AG04450 (cell line): Measurements from ENCODE around the gene PPP1R13B. TPM values are rescaled to one million over a fixed set of nuclear protein-coding genes. Genes with fewer than 3 reads are reported as not detected.
"Not testable (repeated sequence)": the region's sequence is repeated elsewhere in the genome, so short reads cannot be mapped to it uniquely, and the experiment has no call there.

ENCODE experiments used
- CTCF ChIA-PET: fragments of 300-600, 350-600 bp; formaldehyde crosslinking; extraction: SDS; loops from one replicate; lab custom pipeline; 2022; ENCODE audit warnings: antibody characterized with exemption, inconsistent platforms; lab: Charles Lee
- POLR2A ChIA-PET: fragments of 350-600 bp; formaldehyde crosslinking; extraction: SDS; loops from one replicate; lab custom pipeline; 2021; ENCODE audit warnings: antibody characterized with exemption, inconsistent platforms; lab: Yijun Ruan, JAX
- DNase-seq: peaks from one replicate; pipeline ENCODE4 v3.0.0-alpha.2; 2011; ENCODE audit warnings: low read depth, low spot score
- H3K27ac ChIP-seq: one replicate; pipeline ENCODE4 v1.5.1; 2012; ENCODE audit warnings: low read depth, low read length, control low read depth
- H3K27me3 ChIP-seq: one replicate; pipeline ENCODE4 v1.6.0; 2012; ENCODE audit warnings: low read length; ENCODE audit not compliant: control insufficient read depth, insufficient read depth
- H3K4me3 ChIP-seq: 2 replicates; pipeline ENCODE4 v1.5.1; 2011; ENCODE audit warnings: mild to moderate bottlenecking, low read depth, low read length, control low read depth
- H3K9me3 ChIP-seq: 2 replicates; pipeline ENCODE4 v1.5.1; 2012; ENCODE audit warnings: low read length; ENCODE audit not compliant: control insufficient read depth, insufficient read depth
- polyA plus RNA-seq: library from polyadenylated mRNA; depleted of rRNA; stranded (reverse); fragments of >200 nt; gene quantifications from 2 replicates; pipeline ENCODE4 v1.2.3, GENCODE V29; 2011
- TF ChIP-seq, protein P1 (sequence below): IDR thresholded peaks from 2 replicates; pipeline ENCODE4 v1.5.1; 2011; ENCODE audit warnings: low read depth, low read length, control low read depth, inconsistent platforms

The PPP1R13B gene
- polyA plus RNA-seq, 1 experiment: 0.62 TPM

DNA sequence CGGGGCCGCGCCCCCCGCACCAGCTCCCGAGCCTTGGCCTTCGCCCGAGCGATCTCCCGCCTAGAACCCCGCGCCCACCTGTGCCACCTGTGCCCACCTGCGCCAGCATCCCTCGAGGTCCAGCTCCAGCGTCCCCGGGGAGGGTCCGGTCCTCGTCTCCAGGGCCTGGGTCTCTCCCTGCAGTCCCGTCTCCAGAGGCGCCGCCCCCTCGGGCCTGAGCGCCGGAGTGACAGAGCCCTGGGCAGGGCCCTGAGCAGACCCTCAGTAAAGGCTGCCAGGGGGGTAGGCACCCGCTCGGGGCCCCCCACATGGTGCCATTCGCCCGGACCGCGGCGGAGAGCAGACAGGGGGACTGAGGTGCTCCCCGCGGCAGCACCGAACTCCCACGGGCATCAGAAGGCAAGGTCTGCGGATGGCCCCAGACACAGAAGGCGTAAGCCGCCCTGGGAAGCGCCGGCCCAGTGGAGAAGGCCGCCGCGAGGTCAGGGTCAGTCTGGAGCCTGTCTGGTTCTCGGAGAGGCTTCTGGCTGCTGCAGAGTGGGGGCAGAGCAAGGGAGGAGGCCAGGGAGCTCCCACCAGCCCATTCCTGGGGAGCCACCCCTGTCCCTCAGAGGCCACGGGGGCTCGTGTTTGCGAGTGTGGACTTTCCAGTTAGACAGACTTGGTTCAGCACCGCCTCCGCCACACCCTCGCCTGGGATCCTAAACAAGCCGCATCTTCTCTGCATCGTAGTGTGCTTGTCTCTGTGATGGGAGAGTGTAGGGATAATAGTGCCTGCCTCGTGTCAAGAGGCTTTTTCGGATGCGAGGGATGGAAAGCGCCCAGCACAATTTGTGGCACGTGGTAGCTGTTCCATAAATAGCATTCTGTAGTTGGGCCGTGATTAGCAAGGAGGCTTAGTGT is 1.1 kb upstream of the PPP1R13B start:
- ChIA-PET CTCF (interaction anchor here (1.1 kb wide), 1 partner anchor 38 kb away, joined by 3 read pairs; no protein-coding TSS in a partner anchor), POLR2A (interaction anchor here (1.1 kb wide), 1 partner anchor 32 kb away, joined by 5 read pairs; no protein-coding TSS in a partner anchor)
- Histone ChIP-seq H3K9me3 (no peaks in the 10 kb centered on the region), H3K4me3 (peak overlapping the region; percentile 59), H3K27ac (no peak overlapping the region), H3K27me3 (peaks cover 37% of the 10 kb centered on the region)
- TF ChIP-seq, protein P1, sequence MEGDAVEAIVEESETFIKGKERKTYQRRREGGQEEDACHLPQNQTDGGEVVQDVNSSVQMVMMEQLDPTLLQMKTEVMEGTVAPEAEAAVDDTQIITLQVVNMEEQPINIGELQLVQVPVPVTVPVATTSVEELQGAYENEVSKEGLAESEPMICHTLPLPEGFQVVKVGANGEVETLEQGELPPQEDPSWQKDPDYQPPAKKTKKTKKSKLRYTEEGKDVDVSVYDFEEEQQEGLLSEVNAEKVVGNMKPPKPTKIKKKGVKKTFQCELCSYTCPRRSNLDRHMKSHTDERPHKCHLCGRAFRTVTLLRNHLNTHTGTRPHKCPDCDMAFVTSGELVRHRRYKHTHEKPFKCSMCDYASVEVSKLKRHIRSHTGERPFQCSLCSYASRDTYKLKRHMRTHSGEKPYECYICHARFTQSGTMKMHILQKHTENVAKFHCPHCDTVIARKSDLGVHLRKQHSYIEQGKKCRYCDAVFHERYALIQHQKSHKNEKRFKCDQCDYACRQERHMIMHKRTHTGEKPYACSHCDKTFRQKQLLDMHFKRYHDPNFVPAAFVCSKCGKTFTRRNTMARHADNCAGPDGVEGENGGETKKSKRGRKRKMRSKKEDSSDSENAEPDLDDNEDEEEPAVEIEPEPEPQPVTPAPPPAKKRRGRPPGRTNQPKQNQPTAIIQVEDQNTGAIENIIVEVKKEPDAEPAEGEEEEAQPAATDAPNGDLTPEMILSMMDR: no peak
- DNase-seq: no peak

DNA sequence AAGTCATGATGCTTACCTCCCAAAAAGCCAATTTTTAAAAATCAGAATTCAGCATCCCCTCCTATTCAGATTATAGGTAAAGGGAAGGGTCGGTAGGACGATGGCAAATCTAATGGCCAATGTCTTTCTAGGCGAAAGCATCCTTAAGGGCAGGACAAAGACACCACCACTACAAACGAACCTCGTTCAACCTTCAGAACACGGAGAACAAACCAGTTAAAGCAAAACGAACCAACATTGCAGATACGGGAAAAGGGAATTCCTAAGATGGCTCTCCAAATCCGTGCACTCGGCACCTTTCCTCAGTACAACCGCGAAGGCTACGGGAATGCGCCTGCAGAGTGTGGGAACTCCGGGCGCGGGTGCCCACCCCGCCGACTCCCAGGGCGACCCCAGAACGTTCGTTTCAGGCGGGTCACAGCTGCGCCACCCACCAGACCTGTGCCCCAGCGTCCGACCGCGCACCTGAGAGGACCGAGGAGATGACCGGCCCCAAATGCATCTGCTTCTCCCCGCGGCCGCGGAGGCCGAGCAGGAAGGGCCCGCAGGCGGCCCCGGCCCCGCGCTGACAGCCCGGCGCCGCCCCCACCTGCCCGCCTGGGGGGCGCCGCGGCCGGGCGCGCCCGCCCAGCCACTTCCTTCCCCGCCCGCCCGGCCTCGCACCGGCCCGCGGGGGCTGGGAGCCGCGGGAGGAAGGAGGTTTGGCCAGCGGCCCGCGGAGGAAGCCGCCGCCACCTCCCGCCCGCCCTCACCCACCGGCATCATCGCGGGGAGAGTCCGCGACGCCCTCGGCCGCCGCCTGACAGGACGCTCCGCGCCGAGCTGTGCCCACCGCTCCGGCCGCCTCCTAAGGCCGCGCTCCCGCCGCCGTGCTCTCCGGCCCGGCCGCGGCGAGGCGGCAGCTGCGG is 578 bp downstream of the PPP1R13B start:
- Histone ChIP-seq H3K4me3 (peak overlapping the region; percentile 61), H3K9me3 (no peaks in the 10 kb centered on the region), H3K27me3 (peaks cover 37% of the 10 kb centered on the region), H3K27ac (no peak overlapping the region)
- CTCF ChIA-PET: no interaction called here
- no peak for DNase-seq
- POLR2A ChIA-PET: no interaction called here
- TF ChIP-seq, protein P1: no peak

DNA sequence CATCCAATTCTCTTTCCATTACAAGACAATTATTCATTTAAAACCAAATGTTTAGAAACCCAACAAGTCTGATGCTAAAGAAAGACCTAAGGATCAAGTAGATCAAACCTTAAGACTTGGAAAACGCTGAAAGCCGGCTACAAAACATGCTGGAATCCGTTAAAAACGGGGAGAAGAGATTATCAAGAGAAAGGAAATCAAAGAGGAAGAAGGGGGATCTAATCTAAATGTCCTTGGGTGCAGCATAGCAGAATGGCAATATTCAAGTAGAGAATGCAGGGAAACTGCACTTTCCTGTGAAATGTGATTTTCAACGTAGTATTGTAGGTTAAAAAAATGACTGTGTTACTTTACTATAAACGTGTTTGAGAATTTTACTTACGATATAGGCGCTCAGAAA is 1.3 kb downstream of the PPP1R13B start:
- TF ChIP-seq, protein P1: no peak

DNA sequence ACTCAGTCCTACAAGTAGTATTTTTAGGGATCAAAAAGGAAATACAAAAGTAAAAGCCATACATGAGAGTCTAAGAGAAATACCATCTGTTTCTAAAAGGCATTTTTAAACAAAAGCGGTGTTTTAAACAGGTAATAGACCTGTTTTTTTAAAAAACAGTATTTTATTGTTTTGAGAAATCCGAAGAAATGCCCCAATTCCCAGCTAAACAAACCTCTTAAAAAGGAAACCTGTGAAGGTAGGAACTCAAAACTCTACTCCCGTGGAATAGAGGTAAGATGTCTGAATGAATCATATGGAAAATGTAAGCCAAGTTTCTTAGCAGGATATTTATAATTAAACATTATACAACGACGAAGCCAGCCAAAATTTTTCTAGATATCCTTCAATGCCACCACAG is 2.0 kb downstream of the PPP1R13B start:
- TF ChIP-seq, protein P1: no peak
- Histone ChIP-seq H3K27ac (no peak overlapping the region), H3K4me3 (no peak overlapping the region), H3K27me3 (peaks cover 37% of the 10 kb centered on the region), H3K9me3 (no peaks in the 10 kb centered on the region)
- POLR2A ChIA-PET: no interaction called here
- CTCF ChIA-PET: no interaction called here
- no peak for DNase-seq

More for the DNA sequence above, 1.3 kb downstream of the PPP1R13B start:
- no peak overlapping the region for H3K27ac ChIP-seq
- H3K9me3 ChIP-seq: no peaks in the 10 kb centered on the region
- DNase-seq: no peak
- ChIA-PET CTCF (no interaction called here), POLR2A (no interaction called here)
- H3K4me3 ChIP-seq: no peak overlapping the region; the same call in 1 of the 2 replicates
- H3K27me3 ChIP-seq: peaks cover 37% of the 10 kb centered on the region

DNA sequence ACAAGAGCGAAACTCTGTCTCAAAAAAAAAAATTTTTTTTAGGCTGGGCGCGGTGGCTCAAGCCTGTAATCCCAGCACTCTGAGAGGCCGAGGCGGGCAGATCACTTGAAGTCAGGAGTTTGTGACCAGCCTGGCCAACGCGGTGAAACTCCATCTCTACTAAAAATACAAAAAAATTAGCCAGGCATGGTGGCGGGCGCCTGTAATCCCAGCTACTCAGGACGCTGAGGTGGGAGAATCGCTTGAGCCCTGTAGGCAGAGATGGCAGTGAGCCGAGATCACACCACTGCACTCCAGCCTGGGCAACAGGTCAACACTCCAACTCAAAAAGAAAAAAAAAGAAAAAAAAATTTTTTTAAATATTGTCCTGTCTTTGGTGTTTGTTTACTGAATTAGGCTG is 6.1 kb downstream of the PPP1R13B start:
- CTCF ChIA-PET: interaction anchor here (0.7 to 1.4 kb wide), 2 partner anchors 24 to 33 kb away, joined by 4 to 7 read pairs; no protein-coding TSS in a partner anchor
- H3K27ac ChIP-seq, H3K9me3 ChIP-seq, DNase-seq, H3K4me3 ChIP-seq, POLR2A ChIA-PET: not testable (repeated sequence)
- peaks cover 16% of the 10 kb centered on the region for H3K27me3 ChIP-seq
